Measurements from ENCODE around the gene TEX10.

The TEX10 gene

DNA sequence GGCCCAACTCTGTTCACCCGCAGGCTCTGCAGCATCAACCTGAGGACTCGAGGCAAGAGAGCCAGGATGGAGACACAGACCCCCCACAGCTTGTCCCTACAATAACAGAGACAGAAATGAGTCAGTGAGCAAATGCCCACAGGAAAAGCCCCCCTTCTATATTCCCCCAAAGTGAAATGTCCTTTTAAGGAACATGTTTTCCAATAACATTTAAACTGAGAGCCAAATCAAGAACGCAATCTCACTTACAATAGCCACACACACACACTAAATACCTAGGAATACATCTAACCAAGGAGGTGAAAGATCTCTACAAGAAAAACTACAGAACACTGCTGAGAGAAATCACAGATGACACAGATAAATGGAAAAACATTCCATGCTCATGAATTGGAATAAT, 49.0 kb downstream of the TEX10 start:
- TF ChIP-seq, protein P1, sequence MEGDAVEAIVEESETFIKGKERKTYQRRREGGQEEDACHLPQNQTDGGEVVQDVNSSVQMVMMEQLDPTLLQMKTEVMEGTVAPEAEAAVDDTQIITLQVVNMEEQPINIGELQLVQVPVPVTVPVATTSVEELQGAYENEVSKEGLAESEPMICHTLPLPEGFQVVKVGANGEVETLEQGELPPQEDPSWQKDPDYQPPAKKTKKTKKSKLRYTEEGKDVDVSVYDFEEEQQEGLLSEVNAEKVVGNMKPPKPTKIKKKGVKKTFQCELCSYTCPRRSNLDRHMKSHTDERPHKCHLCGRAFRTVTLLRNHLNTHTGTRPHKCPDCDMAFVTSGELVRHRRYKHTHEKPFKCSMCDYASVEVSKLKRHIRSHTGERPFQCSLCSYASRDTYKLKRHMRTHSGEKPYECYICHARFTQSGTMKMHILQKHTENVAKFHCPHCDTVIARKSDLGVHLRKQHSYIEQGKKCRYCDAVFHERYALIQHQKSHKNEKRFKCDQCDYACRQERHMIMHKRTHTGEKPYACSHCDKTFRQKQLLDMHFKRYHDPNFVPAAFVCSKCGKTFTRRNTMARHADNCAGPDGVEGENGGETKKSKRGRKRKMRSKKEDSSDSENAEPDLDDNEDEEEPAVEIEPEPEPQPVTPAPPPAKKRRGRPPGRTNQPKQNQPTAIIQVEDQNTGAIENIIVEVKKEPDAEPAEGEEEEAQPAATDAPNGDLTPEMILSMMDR (IDR thresholded peaks at IDR 0.05; ENCODE audit: poor library complexity, severe bottlenecking): no peak
- no peaks in the 10 kb centered on the region for H3K9me3 ChIP-seq (ENCODE audit: severe bottlenecking)
- H3K4me3 ChIP-seq (ENCODE audit: severe bottlenecking): no peak overlapping the region
- no peaks in the 10 kb centered on the region for H3K27me3 ChIP-seq (ENCODE audit: insufficient read depth, poor library complexity, severe bottlenecking)
- H3K4me1 ChIP-seq (ENCODE audit: insufficient read depth, poor library complexity, severe bottlenecking): no peaks in the 10 kb centered on the region
- no peak overlapping the region for H3K27ac ChIP-seq (ENCODE audit: poor library complexity, severe bottlenecking)
- no peak for DNase-seq (ENCODE audit: low spot score)
- H3K36me3 ChIP-seq (ENCODE audit: low read depth): peaks cover 74% of the 10 kb centered on the region
- ATAC-seq (ENCODE audit: low read depth): no peak

DNA sequence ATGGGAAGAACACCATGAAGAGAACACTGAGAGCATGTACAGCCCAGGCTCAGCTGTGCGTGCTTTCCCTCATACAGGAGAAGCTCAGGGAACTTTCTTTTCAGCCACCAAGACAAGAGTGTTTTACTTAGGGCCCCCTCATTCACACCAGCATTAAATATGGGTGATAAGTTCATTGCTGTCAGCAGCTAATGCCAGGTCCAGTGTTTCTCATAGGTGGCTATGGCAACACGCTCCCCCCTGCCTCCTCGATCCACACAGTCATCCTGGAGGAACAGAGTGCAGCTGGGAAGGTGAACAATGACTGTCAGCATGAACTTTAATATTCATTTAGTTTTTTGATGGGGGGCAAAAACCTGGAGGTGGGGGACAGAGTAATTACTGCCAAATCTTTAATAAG, 54.4 kb downstream of the TEX10 start:
- Histone ChIP-seq H3K4me3 (ENCODE audit: severe bottlenecking) (no peak overlapping the region), H3K4me1 (ENCODE audit: insufficient read depth, poor library complexity, severe bottlenecking) (no peaks in the 10 kb centered on the region), H3K36me3 (ENCODE audit: low read depth) (peaks cover 76% of the 10 kb centered on the region), H3K9me3 (ENCODE audit: severe bottlenecking) (no peaks in the 10 kb centered on the region), H3K27ac (ENCODE audit: poor library complexity, severe bottlenecking) (no peak overlapping the region), H3K27me3 (ENCODE audit: insufficient read depth, poor library complexity, severe bottlenecking) (no peaks in the 10 kb centered on the region)
- TF ChIP-seq, protein P1 (IDR thresholded peaks at IDR 0.05; ENCODE audit: poor library complexity, severe bottlenecking): no peak
- no peak for ATAC-seq (ENCODE audit: low read depth)
- no peak for DNase-seq (ENCODE audit: low spot score)

DNA sequence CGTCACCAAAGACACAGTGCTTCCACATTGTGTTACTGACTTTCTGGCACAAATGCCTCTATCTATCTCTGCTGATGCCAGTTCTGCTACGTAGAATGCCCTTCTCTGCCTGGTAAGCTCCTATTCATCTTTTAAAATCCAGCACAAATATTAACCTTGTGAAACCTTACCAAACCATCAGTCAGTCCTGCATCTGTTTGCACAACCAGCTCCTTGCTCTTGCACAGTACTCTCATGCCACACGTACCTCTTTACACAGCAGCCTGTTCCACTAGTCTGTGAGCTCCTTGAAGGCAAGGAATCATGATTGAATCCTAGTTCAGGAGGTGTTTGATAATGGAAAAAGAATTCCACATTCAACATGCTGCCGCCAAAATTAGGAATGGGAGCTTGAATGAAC, 56.3 kb downstream of the TEX10 start:
- H3K4me1 ChIP-seq (ENCODE audit: insufficient read depth, poor library complexity, severe bottlenecking): no peaks in the 10 kb centered on the region
- no peaks in the 10 kb centered on the region for H3K27me3 ChIP-seq (ENCODE audit: insufficient read depth, poor library complexity, severe bottlenecking)
- peaks cover 75% of the 10 kb centered on the region for H3K36me3 ChIP-seq (ENCODE audit: low read depth)
- H3K4me3 ChIP-seq (ENCODE audit: severe bottlenecking): no peak overlapping the region
- TF ChIP-seq, protein P1 (IDR thresholded peaks at IDR 0.05; ENCODE audit: poor library complexity, severe bottlenecking): no peak
- ATAC-seq (ENCODE audit: low read depth): no peak
- DNase-seq (ENCODE audit: low spot score): no peak
- H3K9me3 ChIP-seq (ENCODE audit: severe bottlenecking): no peaks in the 10 kb centered on the region
- no peak overlapping the region for H3K27ac ChIP-seq (ENCODE audit: poor library complexity, severe bottlenecking)

DNA sequence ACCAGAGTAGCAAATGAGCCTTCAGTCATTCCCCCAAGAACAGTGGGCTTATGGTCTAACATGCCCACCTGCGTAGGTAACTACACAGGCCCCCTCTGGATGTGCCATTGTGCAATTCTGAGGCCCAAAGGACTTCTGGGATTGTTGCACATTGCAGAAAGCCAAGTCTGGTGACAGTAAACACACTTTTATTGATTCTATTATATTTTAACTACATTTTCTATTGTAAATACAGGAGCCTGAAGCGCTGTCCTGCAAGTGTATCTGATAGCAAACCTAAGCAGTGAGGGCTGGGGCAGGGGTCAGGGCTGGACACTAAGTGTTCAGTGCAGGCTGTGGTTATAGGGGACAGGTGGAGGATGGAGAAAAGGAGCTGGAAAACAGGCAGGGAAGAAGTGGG, 57.5 kb downstream of the TEX10 start:
- Histone ChIP-seq H3K36me3 (ENCODE audit: low read depth) (peaks cover 66% of the 10 kb centered on the region), H3K27ac (ENCODE audit: poor library complexity, severe bottlenecking) (no peak overlapping the region), H3K4me3 (ENCODE audit: severe bottlenecking) (no peak overlapping the region), H3K4me1 (ENCODE audit: insufficient read depth, poor library complexity, severe bottlenecking) (no peaks in the 10 kb centered on the region), H3K9me3 (ENCODE audit: severe bottlenecking) (no peaks in the 10 kb centered on the region), H3K27me3 (ENCODE audit: insufficient read depth, poor library complexity, severe bottlenecking) (no peaks in the 10 kb centered on the region)
- ATAC-seq (ENCODE audit: low read depth) (no peak), DNase-seq (ENCODE audit: low spot score) (no peak)
- TF ChIP-seq, protein P1 (IDR thresholded peaks at IDR 0.05; ENCODE audit: poor library complexity, severe bottlenecking): no peak

DNA sequence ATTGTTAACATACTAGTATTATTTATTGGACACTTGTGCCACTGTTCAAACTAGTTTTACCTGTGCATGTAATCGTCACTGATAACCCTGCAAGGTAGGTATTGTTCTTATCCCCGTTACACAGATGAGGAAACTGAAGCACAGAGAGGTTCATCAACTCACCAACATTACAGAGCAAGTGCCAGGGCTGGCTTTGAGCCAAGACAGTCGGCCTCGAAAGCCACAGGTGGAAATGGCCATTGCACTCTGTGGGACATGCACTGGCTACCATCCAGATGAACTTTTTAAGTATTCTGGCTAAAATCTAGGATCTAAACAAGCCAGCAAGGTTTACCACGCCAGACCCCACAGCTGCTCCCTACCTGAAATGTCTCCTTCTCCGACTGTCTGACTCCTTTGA, 57.9 kb downstream of the TEX10 start:
- ATAC-seq (ENCODE audit: low read depth): no peak
- Histone ChIP-seq H3K4me3 (ENCODE audit: severe bottlenecking) (no peak overlapping the region), H3K9me3 (ENCODE audit: severe bottlenecking) (no peaks in the 10 kb centered on the region), H3K27me3 (ENCODE audit: insufficient read depth, poor library complexity, severe bottlenecking) (no peaks in the 10 kb centered on the region), H3K36me3 (ENCODE audit: low read depth) (peaks cover 62% of the 10 kb centered on the region), H3K27ac (ENCODE audit: poor library complexity, severe bottlenecking) (no peak overlapping the region), H3K4me1 (ENCODE audit: insufficient read depth, poor library complexity, severe bottlenecking) (no peaks in the 10 kb centered on the region)
- TF ChIP-seq, protein P1 (IDR thresholded peaks at IDR 0.05; ENCODE audit: poor library complexity, severe bottlenecking): no peak
- DNase-seq (ENCODE audit: low spot score): no peak

Data from RWPE2 (cell line).